ENCODE results near the gene HUS1. TPM values are rescaled to one million over a fixed set of nuclear protein-coding genes. Genes with fewer than 3 reads are reported as not detected.

The HUS1 gene
- total and polyA plus RNA-seq, 3 donors from 2014 or later: 18.4 to 40.3 (median 39.4) TPM

- no peaks in the 10 kb centered on the region for H3K36me3 ChIP-seq (ENCODE audit: low read depth, missing control alignments)
Observed at GRCh38 chr7:47967123-47967522, 12.3 kb downstream of the HUS1 start.

GRCh38 chr7:47965456-47965855, 14.0 kb downstream of the HUS1 start:
- WGBS, 2 donors: 80 to 83% methylated on average over 5 of the region's 5 CpGs
- TF ChIP-seq POLR2A (IDR thresholded peaks at IDR 0.05): no peak
- no peak for TF ChIP-seq CTCF (IDR thresholded peaks at IDR 0.05)
- intact Hi-C loops (cut with DNase I; ENCODE audit: low total_unique reads): no loop called here
- Histone ChIP-seq H3K4me1 (no peaks in the 10 kb centered on the region), H3K4me3 (no peak overlapping the region), H3K27ac (no peak overlapping the region), H3K27me3 (no peaks in the 10 kb centered on the region), H3K36me3 (ENCODE audit: low read depth, missing control alignments) (no peaks in the 10 kb centered on the region), H3K9me3 (no peaks in the 10 kb centered on the region)
- DNase-seq: no peak

More at GRCh38 chr7:47967123-47967522, 12.3 kb downstream of the HUS1 start:
- Histone ChIP-seq H3K4me1 (no peaks in the 10 kb centered on the region), H3K27me3 (no peaks in the 10 kb centered on the region), H3K9me3 (no peaks in the 10 kb centered on the region), H3K27ac (no peak overlapping the region), H3K4me3 (no peak overlapping the region)
- WGBS, 2 donors: 93 to 95% methylated on average over 5 of the region's 5 CpGs
- intact Hi-C loops (cut with DNase I; ENCODE audit: low total_unique reads): no loop called here
- TF ChIP-seq POLR2A (IDR thresholded peaks at IDR 0.05) (no peak), CTCF (IDR thresholded peaks at IDR 0.05) (no peak)
- no peak for DNase-seq

GRCh38 chr7:47962262-47962661, 17.2 kb downstream of the HUS1 start:
- Histone ChIP-seq H3K4me1 (no peaks in the 10 kb centered on the region), H3K36me3 (ENCODE audit: low read depth, missing control alignments) (no peaks in the 10 kb centered on the region), H3K27me3 (no peaks in the 10 kb centered on the region), H3K9me3 (no peaks in the 10 kb centered on the region), H3K4me3 (no peak overlapping the region), H3K27ac (no peak overlapping the region)
- no peak for DNase-seq
- no peak for TF ChIP-seq POLR2A (IDR thresholded peaks at IDR 0.05)
- TF ChIP-seq CTCF (IDR thresholded peaks at IDR 0.05): no peak
- intact Hi-C loops (cut with DNase I; ENCODE audit: low total_unique reads): no loop called here
- 75 to 88% methylated on average over 3 of the region's 3 CpGs for WGBS, 2 donors

GRCh38 chr7:47957156-47957555, 22.3 kb downstream of the HUS1 start:
- no peaks in the 10 kb centered on the region for H3K4me1 ChIP-seq
- H3K27ac ChIP-seq: no peak overlapping the region
- WGBS, 2 donors: 64 to 79% methylated on average over 6 of the region's 6 CpGs
- intact Hi-C loops (cut with DNase I; ENCODE audit: low total_unique reads): no loop called here
- H3K9me3 ChIP-seq: no peaks in the 10 kb centered on the region
- TF ChIP-seq CTCF (IDR thresholded peaks at IDR 0.05) (no peak), POLR2A (IDR thresholded peaks at IDR 0.05) (no peak)
- H3K27me3 ChIP-seq: no peaks in the 10 kb centered on the region
- no peak overlapping the region for H3K4me3 ChIP-seq
- no peak for DNase-seq
- H3K36me3 ChIP-seq (ENCODE audit: low read depth, missing control alignments): no peaks in the 10 kb centered on the region

GRCh38 chr7:47956220-47956619, 23.2 kb downstream of the HUS1 start:
- WGBS, 2 donors: 85 to 92% methylated on average over 5 to 6 of the region's 6 CpGs
- no peak for DNase-seq
- no peaks in the 10 kb centered on the region for H3K9me3 ChIP-seq
- H3K4me1 ChIP-seq: no peaks in the 10 kb centered on the region
- H3K27me3 ChIP-seq: no peaks in the 10 kb centered on the region
- TF ChIP-seq CTCF (IDR thresholded peaks at IDR 0.05): no peak
- no peak for TF ChIP-seq POLR2A (IDR thresholded peaks at IDR 0.05)
- H3K36me3 ChIP-seq (ENCODE audit: low read depth, missing control alignments): no peaks in the 10 kb centered on the region
- intact Hi-C loops (cut with DNase I; ENCODE audit: low total_unique reads): no loop called here
- H3K27ac ChIP-seq: no peak overlapping the region
- no peak overlapping the region for H3K4me3 ChIP-seq

All from testis (tissue), 3 donors.